Lung (tissue), 12 donors: ENCODE measurements around the gene CCDC78. TPM values are rescaled to one million over a fixed set of nuclear protein-coding genes. Genes with fewer than 3 reads are reported as not detected.

Experiments
- ATAC-seq: fragments of 200-7000 bp; cut with Tn5 transposase; one replicate; pipeline ENCODE4 v1.9.1; 2020; ENCODE audit warnings: moderate number of reproducible peaks; ENCODE audit not compliant: insufficient read depth, low FRiP score
- DNase-seq, 3 donors: peaks; one replicate each; pipeline ENCODE4 v3.0.0-alpha.2; 2013 to 2017
- H3K27ac ChIP-seq, 2 donors: one replicate each; pipeline ENCODE4 v1.5.1; 2013; ENCODE audit warnings: mild to moderate bottlenecking in 2 of 2, moderate library complexity in 2 of 2, control low read depth in 1 of 2, inconsistent platforms in 1 of 2, low read depth in 1 of 2, low read length in 1 of 2
- H3K27me3 ChIP-seq, 3 donors: one replicate each; pipeline ENCODE4 v1.5.1; 2013; ENCODE audit warnings: low read length in 2 of 3; ENCODE audit not compliant: control insufficient read depth in 3 of 3, insufficient read depth in 3 of 3
- H3K36me3 ChIP-seq, 4 donors: one replicate each; pipeline ENCODE4 v1.5.1; 2013; ENCODE audit warnings: low read length in 4 of 4, mild to moderate bottlenecking in 1 of 4, moderate library complexity in 1 of 4; ENCODE audit not compliant: control insufficient read depth in 4 of 4, insufficient read depth in 4 of 4
- H3K4me1 ChIP-seq, 5 donors: one replicate each; pipeline ENCODE4 v1.5.1; 2013; ENCODE audit warnings: low read length in 5 of 5, mild to moderate bottlenecking in 2 of 5, moderate library complexity in 1 of 5; ENCODE audit not compliant: control insufficient read depth in 5 of 5, insufficient read depth in 5 of 5
- H3K4me3 ChIP-seq: one replicate; pipeline ENCODE4 v1.5.1; 2013; ENCODE audit warnings: mild to moderate bottlenecking, control low read depth, moderate library complexity
- H3K9ac ChIP-seq, 2 donors: one replicate each; pipeline ENCODE4 v1.5.1; 2013; ENCODE audit warnings: low read length in 2 of 2, control low read depth in 1 of 2; ENCODE audit not compliant: insufficient read depth in 1 of 2
- H3K9me3 ChIP-seq, 4 donors: one replicate each; pipeline ENCODE4 v1.5.1; 2013; ENCODE audit warnings: low read length in 3 of 4, mild to moderate bottlenecking in 1 of 4, moderate library complexity in 1 of 4; ENCODE audit not compliant: control insufficient read depth in 4 of 4, insufficient read depth in 3 of 4
- WGBS, 2 donors: extraction: QIAGEN DNeasy Blood & Tissue Kit; methylation state at CpG; one replicate each; pipeline ENCODE4 v1.1.7; 2013; 5-methylcytosine and 5-hydroxymethylcytosine counted together
- polyA plus RNA-seq, 2 donors: library from polyadenylated mRNA; stranded (reverse); fragments of 200-250 nt; gene quantifications; one replicate each; pipeline ENCODE4 v1.2.1, GENCODE V29; 2013
- total RNA-seq, 2 donors: library from RNA; depleted of rRNA in 1 of 2; stranded (reverse); fragments of >200 nt in 1 of 2; gene quantifications; one replicate each; pipeline ENCODE4 v1.2.1, GENCODE V29; 2014 to 2021
- TF ChIP-seq, protein P1 (sequence below): IDR thresholded peaks from 2 replicates; pipeline ENCODE4 v1.5.1; 2012; ENCODE audit warnings: mild to moderate bottlenecking; ENCODE audit errors: control extremely low read depth, extremely low read depth
- donor health status: control.
- donor health status: control.
- donor health status: Bipolar disorder and iron deficiency.
- donor health status: healthy.
- donor health status: DM: yes; HTN: yes; CAD: no.

The CCDC78 gene
- total and polyA plus RNA-seq, 4 donors = 25.6 to 71.6 (median 37.0) TPM

DNA sequence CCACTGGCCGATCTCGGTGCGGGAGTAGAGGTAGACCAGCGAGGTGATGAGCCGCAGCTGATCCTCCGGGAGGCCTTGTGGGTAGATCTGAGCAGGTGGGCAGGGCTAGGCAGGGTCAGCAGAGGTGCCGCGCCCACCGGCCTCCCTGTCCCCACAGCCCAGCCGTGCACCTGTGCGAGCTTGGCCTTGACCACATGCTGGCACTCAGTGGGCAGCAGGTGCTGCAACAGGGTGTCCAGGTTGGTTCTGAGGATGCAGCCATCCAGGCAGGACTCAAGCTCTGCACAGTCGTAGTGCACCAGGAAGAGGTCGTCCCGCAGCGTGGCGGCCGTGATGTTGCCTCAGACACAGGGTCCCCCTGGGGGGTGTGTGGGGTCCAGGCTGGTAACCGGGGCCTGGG lies 46.7 kb upstream of the CCDC78 start:
- no peak overlapping the region for H3K9ac ChIP-seq
- H3K27me3 ChIP-seq = no peaks in the 10 kb centered on the region
- ATAC-seq (no peak), DNase-seq (no peak)
- no peak overlapping the region for H3K27ac ChIP-seq
- no peak overlapping the region for H3K4me3 ChIP-seq
- no peaks in the 10 kb centered on the region for H3K36me3 ChIP-seq
- TF ChIP-seq, protein P1, sequence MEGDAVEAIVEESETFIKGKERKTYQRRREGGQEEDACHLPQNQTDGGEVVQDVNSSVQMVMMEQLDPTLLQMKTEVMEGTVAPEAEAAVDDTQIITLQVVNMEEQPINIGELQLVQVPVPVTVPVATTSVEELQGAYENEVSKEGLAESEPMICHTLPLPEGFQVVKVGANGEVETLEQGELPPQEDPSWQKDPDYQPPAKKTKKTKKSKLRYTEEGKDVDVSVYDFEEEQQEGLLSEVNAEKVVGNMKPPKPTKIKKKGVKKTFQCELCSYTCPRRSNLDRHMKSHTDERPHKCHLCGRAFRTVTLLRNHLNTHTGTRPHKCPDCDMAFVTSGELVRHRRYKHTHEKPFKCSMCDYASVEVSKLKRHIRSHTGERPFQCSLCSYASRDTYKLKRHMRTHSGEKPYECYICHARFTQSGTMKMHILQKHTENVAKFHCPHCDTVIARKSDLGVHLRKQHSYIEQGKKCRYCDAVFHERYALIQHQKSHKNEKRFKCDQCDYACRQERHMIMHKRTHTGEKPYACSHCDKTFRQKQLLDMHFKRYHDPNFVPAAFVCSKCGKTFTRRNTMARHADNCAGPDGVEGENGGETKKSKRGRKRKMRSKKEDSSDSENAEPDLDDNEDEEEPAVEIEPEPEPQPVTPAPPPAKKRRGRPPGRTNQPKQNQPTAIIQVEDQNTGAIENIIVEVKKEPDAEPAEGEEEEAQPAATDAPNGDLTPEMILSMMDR = no peak
- peaks cover 0 to 5% (median 0%) of the 10 kb centered on the region in 5 donors for H3K4me1 ChIP-seq
- H3K9me3 ChIP-seq = no peaks in the 10 kb centered on the region
- WGBS, 2 donors = 87 to 91% methylated on average over 18 of the region's 18 CpGs

DNA sequence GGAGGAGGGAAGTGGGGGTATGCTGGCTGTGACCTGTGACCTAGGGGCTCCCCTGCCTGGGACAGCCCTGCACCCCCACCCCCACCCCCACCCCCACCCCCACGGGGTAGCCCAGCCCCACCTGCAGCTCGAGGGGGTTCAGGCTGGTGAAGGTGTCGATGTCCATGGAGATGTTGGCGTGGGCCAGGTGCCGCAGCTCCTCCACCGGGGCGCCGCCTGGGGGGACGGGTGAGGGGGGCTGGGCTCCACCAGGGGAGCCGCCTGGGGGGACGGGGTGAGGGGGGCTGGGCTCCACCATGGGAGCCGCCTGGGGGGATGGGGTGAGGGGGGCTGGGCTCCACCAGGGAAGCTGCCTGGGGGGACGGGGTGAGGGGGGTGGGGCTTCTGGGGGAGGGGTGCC lies 44.2 kb upstream of the CCDC78 start:
- H3K4me3 ChIP-seq = no peak overlapping the region
- H3K9ac ChIP-seq = no peak overlapping the region
- H3K36me3 ChIP-seq = no peaks in the 10 kb centered on the region
- TF ChIP-seq, protein P1 = no peak
- peaks cover 0 to 5% (median 0%) of the 10 kb centered on the region in 5 donors for H3K4me1 ChIP-seq
- no peaks in the 10 kb centered on the region for H3K9me3 ChIP-seq
- no peaks in the 10 kb centered on the region for H3K27me3 ChIP-seq
- DNase-seq (no peak), ATAC-seq (no peak)
- H3K27ac ChIP-seq = no peak overlapping the region
- WGBS, 2 donors = 70 to 75% methylated on average over 2 to 13 of the region's 13 CpGs

DNA sequence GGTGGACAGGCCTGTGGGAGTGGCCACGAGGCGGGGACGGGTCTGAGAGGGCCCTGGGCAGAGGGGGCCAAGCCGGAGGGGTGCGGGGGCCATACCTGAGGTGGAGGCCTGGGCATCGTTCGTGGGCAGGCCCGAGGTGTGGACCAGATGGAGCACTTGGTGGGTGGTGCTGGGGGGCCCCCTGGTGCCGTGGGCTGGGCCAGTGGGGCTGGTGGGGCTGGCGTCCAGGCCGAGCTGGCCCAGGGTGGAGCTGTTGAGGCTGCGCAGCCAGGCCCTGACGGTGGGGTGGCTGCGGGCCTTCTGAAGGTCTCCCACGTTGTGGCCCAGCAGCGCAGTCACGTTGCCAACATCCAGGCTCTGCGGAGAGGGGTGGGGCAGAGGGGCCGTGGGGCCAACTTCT lies 43.7 kb upstream of the CCDC78 start:
- whole genome bisulfite sequencing, 2 donors = 79 to 87% methylated on average over 17 to 19 of the region's 19 CpGs
- no peak overlapping the region for H3K4me3 ChIP-seq
- peaks cover 0 to 5% (median 0%) of the 10 kb centered on the region in 5 donors for H3K4me1 ChIP-seq
- H3K27me3 ChIP-seq = no peaks in the 10 kb centered on the region
- DNase-seq (no peak), ATAC-seq (no peak)
- H3K36me3 ChIP-seq = no peaks in the 10 kb centered on the region
- H3K9me3 ChIP-seq = no peaks in the 10 kb centered on the region
- no peak overlapping the region for H3K27ac ChIP-seq
- H3K9ac ChIP-seq = no peak overlapping the region
- TF ChIP-seq, protein P1 = no peak

DNA sequence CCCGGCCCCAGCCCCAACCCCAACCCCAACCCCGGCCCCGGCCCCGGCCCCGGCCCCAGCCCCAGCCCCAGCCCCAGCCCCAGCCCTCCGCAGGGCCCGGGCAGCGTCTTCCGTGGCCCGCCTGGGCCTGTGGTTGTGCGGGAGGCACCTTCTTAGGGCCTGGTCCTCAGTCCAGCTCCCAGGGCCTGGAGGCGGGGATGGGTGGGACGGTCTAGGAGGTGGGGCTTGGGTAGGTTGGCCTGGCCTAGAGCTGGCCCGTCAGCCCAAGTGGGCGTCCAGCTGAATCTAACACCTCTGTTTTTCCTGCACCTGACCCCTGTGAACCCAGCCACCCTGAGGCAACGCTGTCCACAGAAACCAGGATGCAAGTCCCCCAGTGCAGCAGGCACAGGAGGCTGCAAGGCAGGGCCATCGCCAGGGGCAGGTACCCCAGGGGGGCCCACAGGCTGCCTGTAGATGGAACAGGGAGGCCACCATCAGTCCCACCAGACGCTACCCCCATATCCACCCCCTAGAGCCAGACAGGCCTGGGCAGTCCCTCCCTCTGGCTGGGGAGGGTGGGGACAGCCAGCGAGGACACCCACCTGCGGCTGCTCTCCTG lies 43.0 kb upstream of the CCDC78 start:
- Histone ChIP-seq H3K4me3 (no peak overlapping the region), H3K9ac (no peak overlapping the region), H3K36me3 (no peaks in the 10 kb centered on the region), H3K27me3 (no peaks in the 10 kb centered on the region), H3K27ac (no peak overlapping the region), H3K9me3 (no peaks in the 10 kb centered on the region), H3K4me1 (peaks cover 0 to 5% (median 0%) of the 10 kb centered on the region in 5 donors)
- WGBS, 2 donors = 57 to 77% methylated on average over 20 of the region's 20 CpGs
- TF ChIP-seq, protein P1 = no peak
- DNase-seq (no peak), ATAC-seq (no peak)
